WTC11 (cell line): Measurements from ENCODE around the gene SMCP. TPM values are rescaled to one million over a fixed set of nuclear protein-coding genes. Genes with fewer than 3 reads are reported as not detected.
A peak's percentile ranks its signal among the peaks of the same experiment; 100 is the strongest.

Source experiments
- ATAC-seq: fragments of 200-7000 bp; cut with Tn5 transposase; 2 replicates; pipeline ENCODE4 v1.10.0; 2021; ENCODE audit warnings: mild to moderate bottlenecking, moderate library complexity
- Bru-seq: library from RNA; stranded (reverse); fragments of 400-500 nt; gene quantifications from one replicate; lab custom pipeline; 2021; lab: Mats Ljungman, UMichigan
- CTCF ChIA-PET: fragments of 300-600 bp; sonication (Branson Sonifier 250); formaldehyde crosslinking; loops from one replicate; lab custom pipeline; 2021; ENCODE audit warnings: antibody characterized with exemption; lab: Charles Lee
- POLR2A ChIA-PET: fragments of 350-600 bp; sonication (Branson Sonifier 250); formaldehyde crosslinking; loops from one replicate; lab custom pipeline; 2021; ENCODE audit warnings: antibody characterized with exemption; lab: Charles Lee
- DNase-seq: peaks from one replicate; pipeline ENCODE4 v3.0.0; 2021; ENCODE audit warnings: low spot score
- H3K27ac Mint-ChIP-seq: 2 replicates; pipeline ENCODE4 v1.8.0; 2021; ENCODE audit warnings: mixed read lengths
- H3K27me3 Mint-ChIP-seq: 2 replicates; pipeline ENCODE4 v1.8.0; 2021; ENCODE audit warnings: low read depth, mild to moderate bottlenecking, moderate library complexity, mixed read lengths
- H3K36me3 Mint-ChIP-seq: 2 replicates; pipeline ENCODE4 v1.8.0; 2021; ENCODE audit warnings: mixed read lengths
- H3K4me1 Mint-ChIP-seq: 2 replicates; pipeline ENCODE4 v1.8.0; 2022; ENCODE audit warnings: mixed read lengths
- H3K4me3 Mint-ChIP-seq: 2 replicates; pipeline ENCODE4 v1.8.0; 2021; ENCODE audit warnings: mild to moderate bottlenecking, moderate library complexity, mixed read lengths
- H3K9me3 Mint-ChIP-seq: 2 replicates; pipeline ENCODE4 v1.8.0; 2021; ENCODE audit warnings: mixed read lengths
- ATF1 ChIP-seq: sonication (generic); formaldehyde crosslinking; IDR thresholded peaks from 2 replicates; pipeline ENCODE4 v1.8.1; 2023; ENCODE audit warnings: mild to moderate bottlenecking, moderate library complexity, missing genetic modification reagents
- GABPB1 ChIP-seq: sonication (generic); formaldehyde crosslinking; IDR thresholded peaks from 2 replicates; pipeline ENCODE4 v1.8.1; 2023; ENCODE audit warnings: mild to moderate bottlenecking, missing genetic modification reagents
- GRHL2 ChIP-seq: fragments of 250-450 bp; sonication (Bioruptor Pico); IDR thresholded peaks from 2 replicates; pipeline ENCODE4 v1.8.0; 2022; ENCODE audit warnings: mild to moderate bottlenecking, moderate library complexity; ENCODE audit not compliant: insufficient replicate concordance, severe bottlenecking
- KAT7 ChIP-seq: sonication (generic); formaldehyde crosslinking; IDR thresholded peaks from 2 replicates; pipeline ENCODE4 v1.8.1; 2023; ENCODE audit warnings: missing genetic modification reagents, mild to moderate bottlenecking, borderline replicate concordance
- OVOL2 ChIP-seq: fragments of 250-450 bp; sonication (Bioruptor Pico); IDR thresholded peaks from 2 replicates; pipeline ENCODE4 v1.9.0; 2021; ENCODE audit warnings: mild to moderate bottlenecking, borderline replicate concordance
- PRRX2 ChIP-seq: fragments of 250-450 bp; sonication (Bioruptor Pico); IDR thresholded peaks from 2 replicates; pipeline ENCODE4 v1.8.0; 2021; ENCODE audit warnings: mild to moderate bottlenecking
- RELA ChIP-seq: sonication (generic); formaldehyde crosslinking; IDR thresholded peaks from 2 replicates; pipeline ENCODE4 v1.8.1; 2022; ENCODE audit warnings: missing genetic modification reagents, mild to moderate bottlenecking, borderline replicate concordance
- TEAD4 ChIP-seq: sonication (generic); formaldehyde crosslinking; IDR thresholded peaks from 2 replicates; pipeline ENCODE4 v1.8.0; 2022; ENCODE audit warnings: mild to moderate bottlenecking, missing genetic modification reagents
- ZNF219 ChIP-seq: sonication (generic); formaldehyde crosslinking; IDR thresholded peaks from 2 replicates; pipeline ENCODE4 v1.8.0; 2023; ENCODE audit warnings: missing genetic modification reagents, mild to moderate bottlenecking, borderline replicate concordance
- ZNF396 ChIP-seq: fragments of 250-450 bp; sonication (Bioruptor Pico); IDR thresholded peaks from 2 replicates; pipeline ENCODE4 v1.8.0; 2021; ENCODE audit warnings: mild to moderate bottlenecking, moderate library complexity, borderline replicate concordance
- ZNF423 ChIP-seq: fragments of 250-450 bp; sonication (Bioruptor Pico); IDR thresholded peaks from 2 replicates; pipeline ENCODE4 v2.1.2; 2022; ENCODE audit warnings: mild to moderate bottlenecking, moderate library complexity
- long read RNA-seq, 3 experiments: library from RNA in 1 of 3; library from capped mRNA in 1 of 3; library from polyadenylated mRNA in 1 of 3; unstranded in 2 of 3; stranded (forward) in 1 of 3; transcript quantifications; one replicate each; pipeline ENCODE4 v2.0.0, GENCODE V29; 2021
- total RNA-seq: library from RNA; stranded (reverse); gene quantifications from 3 replicates; pipeline ENCODE4 v1.2.3, GENCODE V29; 2021
- TF ChIP-seq, protein P1 (sequence below): fragments of 200-600 bp; IDR thresholded peaks from 2 replicates; pipeline ENCODE4 v1.8.0; 2022; ENCODE audit warnings: antibody characterized with exemption
- TF ChIP-seq, protein P2 (sequence below): sonication (generic); formaldehyde crosslinking; IDR thresholded peaks from 2 replicates; pipeline ENCODE4 v1.8.1; 2022; ENCODE audit warnings: mild to moderate bottlenecking, moderate library complexity, missing genetic modification reagents
- TF ChIP-seq, protein P3 (sequence below): sonication (generic); formaldehyde crosslinking; conservative IDR thresholded peaks from 2 replicates; pipeline ENCODE4 v1.8.1; 2023; ENCODE audit warnings: mild to moderate bottlenecking, low read depth, missing genetic modification reagents, moderate library complexity
- TF ChIP-seq, protein P4 (sequence below): sonication (generic); formaldehyde crosslinking; IDR thresholded peaks from 2 replicates; pipeline ENCODE4 v1.8.0; 2022; ENCODE audit warnings: mild to moderate bottlenecking, missing genetic modification reagents
- TF ChIP-seq, protein P5 (sequence below): sonication (generic); formaldehyde crosslinking; IDR thresholded peaks from 2 replicates; pipeline ENCODE4 v1.8.0; 2022; ENCODE audit warnings: missing genetic modification reagents
- TF ChIP-seq, protein P6 (sequence below): sonication (generic); formaldehyde crosslinking; IDR thresholded peaks from 2 replicates; pipeline ENCODE4 v1.8.0; 2023; ENCODE audit warnings: missing genetic modification reagents
- TF ChIP-seq, protein P7 (sequence below): sonication (generic); formaldehyde crosslinking; IDR thresholded peaks from 2 replicates; pipeline ENCODE4 v1.8.0; 2022; ENCODE audit warnings: mild to moderate bottlenecking, missing genetic modification reagents

Gene SMCP, protein sequence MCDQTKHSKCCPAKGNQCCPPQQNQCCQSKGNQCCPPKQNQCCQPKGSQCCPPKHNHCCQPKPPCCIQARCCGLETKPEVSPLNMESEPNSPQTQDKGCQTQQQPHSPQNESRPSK
- not detected in 3 replicates for total RNA-seq
- Bru-seq, nascent RNA: not detected
- long read RNA-seq, experiment 1: 0 reads
- long read RNA-seq, experiment 2: 0 reads
- long read RNA-seq, experiment 3: 0 reads

DNA sequence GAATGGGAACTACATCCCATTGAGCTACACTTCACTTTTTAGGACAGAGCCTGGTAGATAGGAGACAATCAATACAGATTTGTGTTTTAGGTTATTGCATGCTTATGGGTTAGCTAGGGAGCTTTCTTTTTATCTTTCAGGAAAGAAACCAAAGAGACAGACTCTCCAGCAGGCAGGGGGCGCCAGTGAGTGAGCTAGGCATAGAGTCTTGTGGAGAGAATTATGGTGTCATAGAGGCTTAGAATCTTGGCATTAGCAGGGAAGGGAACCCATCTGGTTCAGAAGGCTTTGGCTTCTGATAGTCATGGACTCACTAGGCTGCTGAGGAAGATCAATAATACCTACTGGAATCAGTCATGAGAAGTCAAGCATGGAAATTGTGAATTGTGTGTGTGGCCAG is at the start of gene SMCP:
Gene SMCP (plus strand): TSS at position 281 of the 400 bp plus-strand sequence. CDS start 6,101 bp downstream, outside the sequence.
- H3K9me3 Mint-ChIP-seq: peaks cover 24% of the 10 kb centered on the region
- no peaks in the 10 kb centered on the region for H3K4me1 Mint-ChIP-seq
- ATAC-seq (no peak), DNase-seq (peak; percentile 75)
- H3K4me3 Mint-ChIP-seq: no peak within 1 kb of the TSS
- no peaks in the 10 kb centered on the region; the same call in 1 of the 2 replicates for H3K27me3 Mint-ChIP-seq
- ChIA-PET POLR2A (no interaction called here), CTCF (interaction anchor here (0.6 to 3.6 kb wide), 37 partner anchors 9 to 414 kb away, joined by 3 to 60 read pairs (median 5); no protein-coding TSS in a partner anchor)
- H3K27ac Mint-ChIP-seq: no peak within 1 kb of the TSS
- TF ChIP-seq, protein P1, sequence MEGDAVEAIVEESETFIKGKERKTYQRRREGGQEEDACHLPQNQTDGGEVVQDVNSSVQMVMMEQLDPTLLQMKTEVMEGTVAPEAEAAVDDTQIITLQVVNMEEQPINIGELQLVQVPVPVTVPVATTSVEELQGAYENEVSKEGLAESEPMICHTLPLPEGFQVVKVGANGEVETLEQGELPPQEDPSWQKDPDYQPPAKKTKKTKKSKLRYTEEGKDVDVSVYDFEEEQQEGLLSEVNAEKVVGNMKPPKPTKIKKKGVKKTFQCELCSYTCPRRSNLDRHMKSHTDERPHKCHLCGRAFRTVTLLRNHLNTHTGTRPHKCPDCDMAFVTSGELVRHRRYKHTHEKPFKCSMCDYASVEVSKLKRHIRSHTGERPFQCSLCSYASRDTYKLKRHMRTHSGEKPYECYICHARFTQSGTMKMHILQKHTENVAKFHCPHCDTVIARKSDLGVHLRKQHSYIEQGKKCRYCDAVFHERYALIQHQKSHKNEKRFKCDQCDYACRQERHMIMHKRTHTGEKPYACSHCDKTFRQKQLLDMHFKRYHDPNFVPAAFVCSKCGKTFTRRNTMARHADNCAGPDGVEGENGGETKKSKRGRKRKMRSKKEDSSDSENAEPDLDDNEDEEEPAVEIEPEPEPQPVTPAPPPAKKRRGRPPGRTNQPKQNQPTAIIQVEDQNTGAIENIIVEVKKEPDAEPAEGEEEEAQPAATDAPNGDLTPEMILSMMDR: peak; percentile 47
- TF ChIP-seq, protein P2, sequence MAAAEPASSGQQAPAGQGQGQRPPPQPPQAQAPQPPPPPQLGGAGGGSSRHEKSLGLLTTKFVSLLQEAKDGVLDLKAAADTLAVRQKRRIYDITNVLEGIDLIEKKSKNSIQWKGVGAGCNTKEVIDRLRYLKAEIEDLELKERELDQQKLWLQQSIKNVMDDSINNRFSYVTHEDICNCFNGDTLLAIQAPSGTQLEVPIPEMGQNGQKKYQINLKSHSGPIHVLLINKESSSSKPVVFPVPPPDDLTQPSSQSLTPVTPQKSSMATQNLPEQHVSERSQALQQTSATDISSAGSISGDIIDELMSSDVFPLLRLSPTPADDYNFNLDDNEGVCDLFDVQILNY (CRISPR knock-in tag): no peak
- no peak for TF ChIP-seq ZNF219 (CRISPR knock-in tag)
- peaks cover 3% of the 10 kb centered on the region for H3K36me3 Mint-ChIP-seq

DNA sequence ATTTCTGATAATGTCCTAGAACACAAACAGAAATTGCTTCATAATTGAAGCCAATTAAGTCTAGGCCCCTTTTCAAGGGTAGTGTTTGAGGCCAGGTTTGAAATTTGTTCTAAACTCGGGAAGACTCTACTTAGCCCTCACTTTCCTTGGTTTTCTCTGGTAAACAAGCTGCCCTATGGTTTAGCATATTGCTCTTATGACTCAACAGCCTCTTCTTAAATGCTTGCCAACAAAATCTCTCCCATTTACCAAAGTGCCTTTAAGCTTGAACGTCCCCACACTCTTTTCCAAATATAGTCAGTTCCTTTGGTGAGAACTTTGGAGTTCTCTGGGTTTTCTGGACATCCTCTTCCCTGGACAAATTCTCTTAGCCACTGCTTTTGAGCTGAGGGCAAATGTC is 41.3 kb upstream of the SMCP start:
- Mint-ChIP-seq H3K9me3 (peaks cover 64% of the 10 kb centered on the region), H3K4me3 (no peak overlapping the region), H3K36me3 (peaks cover 57% of the 10 kb centered on the region), H3K27ac (no peak overlapping the region), H3K27me3 (peaks cover 4% of the 10 kb centered on the region; the same call in 1 of the 2 replicates), H3K4me1 (no peaks in the 10 kb centered on the region)
- ATAC-seq (no peak), DNase-seq (no peak)
- ChIA-PET CTCF (no interaction called here), POLR2A (no interaction called here)
- no peak for TF ChIP-seq ZNF219 (CRISPR knock-in tag)

DNA sequence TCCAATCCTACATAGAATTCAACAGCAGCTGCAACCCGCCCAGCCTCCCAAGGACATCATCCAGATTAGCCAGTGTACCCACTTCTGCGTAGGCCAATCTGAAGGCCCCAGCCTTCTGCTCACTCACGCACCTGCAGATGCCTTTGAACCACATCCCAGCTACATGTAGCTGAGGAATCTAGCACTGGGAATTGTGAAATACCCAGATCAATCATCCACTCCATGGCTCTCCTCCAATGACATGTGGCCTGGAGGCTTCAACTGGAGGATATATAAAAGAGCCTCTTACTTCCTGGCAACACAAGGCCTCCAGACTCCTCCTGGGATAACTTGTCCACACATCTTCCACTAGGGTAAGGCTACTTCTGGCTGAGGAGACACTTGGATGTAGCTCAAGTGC is 35.6 kb upstream of the SMCP start, which contains the start of gene LCE6A:
Gene LCE6A (plus strand): TSS at position 301 of the 400 bp plus-strand sequence. CDS start 665 bp downstream, outside the sequence.
- DNase-seq: no peak
- Mint-ChIP-seq H3K4me3 (no peak within 1 kb of the TSS), H3K9me3 (peaks cover 73% of the 10 kb centered on the region), H3K4me1 (no peaks in the 10 kb centered on the region), H3K27ac (no peak within 1 kb of the TSS), H3K27me3 (peaks cover 3% of the 10 kb centered on the region; the same call in 1 of the 2 replicates), H3K36me3 (peaks cover 54% of the 10 kb centered on the region)
- no peak for ATAC-seq
- ChIA-PET POLR2A (no interaction called here), CTCF (interaction anchor here (1.2 kb wide), 1 partner anchor 27 kb away, joined by 4 read pairs; no protein-coding TSS in a partner anchor)
- TF ChIP-seq ZNF423 (CRISPR knock-in tag) (no peak), ZNF396 (CRISPR knock-in tag) (no peak), PRRX2 (CRISPR knock-in tag) (no peak), KAT7 (no peak), GRHL2 (CRISPR knock-in tag) (no peak), TEAD4 (CRISPR knock-in tag) (no peak), RELA (CRISPR knock-in tag) (no peak), ATF1 (CRISPR knock-in tag) (no peak), GABPB1 (CRISPR knock-in tag) (no peak), OVOL2 (no peak)
- TF ChIP-seq, protein P3, sequence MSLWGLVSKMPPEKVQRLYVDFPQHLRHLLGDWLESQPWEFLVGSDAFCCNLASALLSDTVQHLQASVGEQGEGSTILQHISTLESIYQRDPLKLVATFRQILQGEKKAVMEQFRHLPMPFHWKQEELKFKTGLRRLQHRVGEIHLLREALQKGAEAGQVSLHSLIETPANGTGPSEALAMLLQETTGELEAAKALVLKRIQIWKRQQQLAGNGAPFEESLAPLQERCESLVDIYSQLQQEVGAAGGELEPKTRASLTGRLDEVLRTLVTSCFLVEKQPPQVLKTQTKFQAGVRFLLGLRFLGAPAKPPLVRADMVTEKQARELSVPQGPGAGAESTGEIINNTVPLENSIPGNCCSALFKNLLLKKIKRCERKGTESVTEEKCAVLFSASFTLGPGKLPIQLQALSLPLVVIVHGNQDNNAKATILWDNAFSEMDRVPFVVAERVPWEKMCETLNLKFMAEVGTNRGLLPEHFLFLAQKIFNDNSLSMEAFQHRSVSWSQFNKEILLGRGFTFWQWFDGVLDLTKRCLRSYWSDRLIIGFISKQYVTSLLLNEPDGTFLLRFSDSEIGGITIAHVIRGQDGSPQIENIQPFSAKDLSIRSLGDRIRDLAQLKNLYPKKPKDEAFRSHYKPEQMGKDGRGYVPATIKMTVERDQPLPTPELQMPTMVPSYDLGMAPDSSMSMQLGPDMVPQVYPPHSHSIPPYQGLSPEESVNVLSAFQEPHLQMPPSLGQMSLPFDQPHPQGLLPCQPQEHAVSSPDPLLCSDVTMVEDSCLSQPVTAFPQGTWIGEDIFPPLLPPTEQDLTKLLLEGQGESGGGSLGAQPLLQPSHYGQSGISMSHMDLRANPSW (CRISPR knock-in tag): no peak
- TF ChIP-seq, protein P4, sequence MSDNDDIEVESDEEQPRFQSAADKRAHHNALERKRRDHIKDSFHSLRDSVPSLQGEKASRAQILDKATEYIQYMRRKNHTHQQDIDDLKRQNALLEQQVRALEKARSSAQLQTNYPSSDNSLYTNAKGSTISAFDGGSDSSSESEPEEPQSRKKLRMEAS (CRISPR knock-in tag): no peak
- TF ChIP-seq, protein P5, sequence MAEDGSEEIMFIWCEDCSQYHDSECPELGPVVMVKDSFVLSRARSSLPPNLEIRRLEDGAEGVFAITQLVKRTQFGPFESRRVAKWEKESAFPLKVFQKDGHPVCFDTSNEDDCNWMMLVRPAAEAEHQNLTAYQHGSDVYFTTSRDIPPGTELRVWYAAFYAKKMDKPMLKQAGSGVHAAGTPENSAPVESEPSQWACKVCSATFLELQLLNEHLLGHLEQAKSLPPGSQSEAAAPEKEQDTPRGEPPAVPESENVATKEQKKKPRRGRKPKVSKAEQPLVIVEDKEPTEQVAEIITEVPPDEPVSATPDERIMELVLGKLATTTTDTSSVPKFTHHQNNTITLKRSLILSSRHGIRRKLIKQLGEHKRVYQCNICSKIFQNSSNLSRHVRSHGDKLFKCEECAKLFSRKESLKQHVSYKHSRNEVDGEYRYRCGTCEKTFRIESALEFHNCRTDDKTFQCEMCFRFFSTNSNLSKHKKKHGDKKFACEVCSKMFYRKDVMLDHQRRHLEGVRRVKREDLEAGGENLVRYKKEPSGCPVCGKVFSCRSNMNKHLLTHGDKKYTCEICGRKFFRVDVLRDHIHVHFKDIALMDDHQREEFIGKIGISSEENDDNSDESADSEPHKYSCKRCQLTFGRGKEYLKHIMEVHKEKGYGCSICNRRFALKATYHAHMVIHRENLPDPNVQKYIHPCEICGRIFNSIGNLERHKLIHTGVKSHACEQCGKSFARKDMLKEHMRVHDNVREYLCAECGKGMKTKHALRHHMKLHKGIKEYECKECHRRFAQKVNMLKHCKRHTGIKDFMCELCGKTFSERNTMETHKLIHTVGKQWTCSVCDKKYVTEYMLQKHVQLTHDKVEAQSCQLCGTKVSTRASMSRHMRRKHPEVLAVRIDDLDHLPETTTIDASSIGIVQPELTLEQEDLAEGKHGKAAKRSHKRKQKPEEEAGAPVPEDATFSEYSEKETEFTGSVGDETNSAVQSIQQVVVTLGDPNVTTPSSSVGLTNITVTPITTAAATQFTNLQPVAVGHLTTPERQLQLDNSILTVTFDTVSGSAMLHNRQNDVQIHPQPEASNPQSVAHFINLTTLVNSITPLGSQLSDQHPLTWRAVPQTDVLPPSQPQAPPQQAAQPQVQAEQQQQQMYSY (CRISPR knock-in tag): no peak
- TF ChIP-seq, protein P6, sequence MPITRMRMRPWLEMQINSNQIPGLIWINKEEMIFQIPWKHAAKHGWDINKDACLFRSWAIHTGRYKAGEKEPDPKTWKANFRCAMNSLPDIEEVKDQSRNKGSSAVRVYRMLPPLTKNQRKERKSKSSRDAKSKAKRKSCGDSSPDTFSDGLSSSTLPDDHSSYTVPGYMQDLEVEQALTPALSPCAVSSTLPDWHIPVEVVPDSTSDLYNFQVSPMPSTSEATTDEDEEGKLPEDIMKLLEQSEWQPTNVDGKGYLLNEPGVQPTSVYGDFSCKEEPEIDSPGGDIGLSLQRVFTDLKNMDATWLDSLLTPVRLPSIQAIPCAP (CRISPR knock-in tag): no peak
- TF ChIP-seq, protein P7, sequence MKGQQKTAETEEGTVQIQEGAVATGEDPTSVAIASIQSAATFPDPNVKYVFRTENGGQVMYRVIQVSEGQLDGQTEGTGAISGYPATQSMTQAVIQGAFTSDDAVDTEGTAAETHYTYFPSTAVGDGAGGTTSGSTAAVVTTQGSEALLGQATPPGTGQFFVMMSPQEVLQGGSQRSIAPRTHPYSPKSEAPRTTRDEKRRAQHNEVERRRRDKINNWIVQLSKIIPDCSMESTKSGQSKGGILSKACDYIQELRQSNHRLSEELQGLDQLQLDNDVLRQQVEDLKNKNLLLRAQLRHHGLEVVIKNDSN (CRISPR knock-in tag): no peak
